GM04504 (cell line): ENCODE results near the gene ENPP7.

Source experiments
- DNase-seq: peaks from one replicate; pipeline ENCODE4 v3.0.0-alpha.2; 2012; ENCODE audit warnings: low read depth

The ENPP7 gene

DNA sequence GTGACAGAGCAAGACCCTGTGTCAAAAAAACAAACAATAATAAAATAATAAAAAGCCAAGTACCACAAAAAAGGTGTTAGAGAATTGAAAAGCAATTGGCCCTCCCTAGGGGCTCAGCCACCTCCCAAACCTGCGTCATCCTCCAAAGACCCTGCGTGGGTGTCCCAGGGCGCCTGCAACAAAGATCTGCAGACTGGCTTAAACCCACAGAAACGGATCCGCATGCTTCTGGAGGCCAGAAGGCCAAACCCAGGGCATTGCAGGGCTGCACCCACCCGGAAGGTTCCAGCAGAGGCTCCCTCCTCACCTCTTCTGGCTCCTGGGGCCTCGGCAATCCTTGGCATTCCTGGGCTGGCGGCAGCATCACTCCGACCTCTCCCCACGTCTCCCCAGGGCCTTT is 1.5 kb downstream of the ENPP7 start:
- DNase-seq = no peak

DNA sequence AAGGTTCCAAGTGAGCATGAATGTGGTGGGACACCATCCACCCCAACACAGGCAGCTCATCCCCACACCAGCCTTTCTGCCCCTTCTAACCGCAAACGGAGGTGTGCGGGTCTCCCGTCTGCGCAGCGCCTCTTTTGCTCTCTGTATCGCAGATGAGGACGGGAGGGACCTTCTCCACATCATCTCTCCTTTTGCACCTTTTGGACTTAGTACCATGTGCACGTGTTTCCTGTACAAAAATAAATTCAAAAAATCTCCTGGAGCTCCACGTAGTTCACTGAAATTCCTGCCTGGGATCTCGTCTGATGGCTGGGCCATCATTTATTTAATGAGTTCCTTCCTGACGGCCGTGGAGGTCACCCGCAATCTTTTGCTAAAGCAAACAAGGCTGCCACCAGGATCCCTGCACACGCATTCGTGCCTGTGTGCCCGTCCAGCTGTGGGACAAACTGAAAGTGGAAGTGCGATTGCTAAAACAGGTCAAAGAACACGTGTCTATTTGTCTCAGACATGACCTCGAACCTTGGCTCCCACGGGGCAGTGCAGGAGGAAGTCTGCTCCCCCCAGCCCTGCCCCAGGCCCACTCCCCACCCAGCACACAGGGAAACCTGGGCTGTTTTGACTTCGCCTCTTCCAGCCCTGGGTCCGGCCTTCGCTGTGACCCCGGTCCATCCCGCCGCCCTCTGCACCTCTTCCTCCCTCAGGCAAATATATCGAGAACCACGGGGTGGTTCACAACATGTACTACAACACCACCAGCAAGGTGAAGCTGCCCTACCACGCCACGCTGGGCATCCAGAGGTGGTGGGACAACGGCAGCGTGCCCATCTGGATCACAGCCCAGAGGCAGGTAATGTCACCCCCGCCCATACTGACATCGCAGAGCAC is 2.3 kb downstream of the ENPP7 start:
- no peak for DNase-seq

DNA sequence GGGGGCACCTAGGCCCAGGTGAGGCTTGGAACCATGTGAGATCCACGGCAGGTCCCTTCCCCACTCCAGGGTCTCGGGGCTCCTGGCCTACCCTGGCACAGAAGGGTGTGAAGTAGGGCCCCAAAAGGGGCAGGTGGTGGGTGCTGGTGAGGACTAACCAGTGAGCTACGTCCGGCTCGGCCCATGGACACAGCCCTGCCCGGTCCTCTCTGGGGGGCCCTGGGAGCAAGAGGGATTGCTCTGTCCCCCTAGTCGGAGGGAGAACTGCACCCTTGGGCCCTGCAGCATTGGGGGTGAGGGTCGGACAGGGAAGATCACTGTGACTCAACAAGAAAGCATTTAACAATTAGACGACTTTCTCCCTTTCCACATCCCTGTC is 2.9 kb downstream of the ENPP7 start:
- DNase-seq = no peak

DNA sequence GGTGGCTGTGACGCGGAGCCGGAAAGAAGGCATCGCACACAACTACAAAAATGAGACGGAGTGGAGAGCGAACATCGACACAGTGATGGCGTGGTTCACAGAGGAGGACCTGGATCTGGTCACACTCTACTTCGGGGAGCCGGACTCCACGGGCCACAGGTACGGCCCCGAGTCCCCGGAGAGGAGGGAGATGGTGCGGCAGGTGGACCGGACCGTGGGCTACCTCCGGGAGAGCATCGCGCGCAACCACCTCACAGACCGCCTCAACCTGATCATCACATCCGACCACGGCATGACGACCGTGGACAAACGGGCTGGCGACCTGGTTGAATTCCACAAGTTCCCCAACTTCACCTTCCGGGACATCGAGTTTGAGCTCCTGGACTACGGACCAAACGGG is 4.4 kb downstream of the ENPP7 start:
- no peak for DNase-seq

DNA sequence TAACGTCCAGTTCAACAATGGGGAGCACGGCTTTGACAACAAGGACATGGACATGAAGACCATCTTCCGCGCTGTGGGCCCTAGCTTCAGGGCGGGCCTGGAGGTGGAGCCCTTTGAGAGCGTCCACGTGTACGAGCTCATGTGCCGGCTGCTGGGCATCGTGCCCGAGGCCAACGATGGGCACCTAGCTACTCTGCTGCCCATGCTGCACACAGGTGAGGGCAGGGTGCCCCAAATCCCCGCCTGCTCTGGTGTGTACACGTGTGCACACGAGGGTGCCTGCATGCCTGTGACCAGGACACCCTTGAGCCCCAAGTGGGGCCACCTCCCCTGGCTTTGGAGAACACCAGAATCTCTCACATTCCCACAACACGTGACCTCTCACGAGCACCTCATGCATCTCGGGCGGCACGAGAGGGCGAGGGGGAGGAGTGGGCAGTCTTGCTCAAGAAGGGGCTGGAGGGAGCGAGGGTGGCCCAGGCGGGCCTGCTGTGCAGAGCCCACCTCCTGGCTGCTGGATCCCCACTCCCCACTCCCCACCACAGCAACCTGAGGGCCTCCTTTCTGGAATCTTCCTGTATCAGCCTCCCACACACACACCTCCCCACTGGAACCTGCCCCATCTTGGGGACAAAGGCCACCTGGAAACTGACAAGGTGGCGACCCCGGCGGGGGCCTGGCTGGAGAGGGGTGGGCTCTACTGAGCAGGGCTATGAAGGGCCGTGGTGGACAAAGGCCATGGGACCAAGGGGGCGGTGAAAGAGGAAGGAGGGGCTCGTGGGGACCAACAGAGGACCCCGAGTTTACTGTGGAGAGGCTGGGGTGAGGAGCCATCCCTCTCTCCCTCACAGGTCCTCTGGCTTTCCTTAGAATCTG is 6.5 kb downstream of the ENPP7 start:
- no peak for DNase-seq

DNA sequence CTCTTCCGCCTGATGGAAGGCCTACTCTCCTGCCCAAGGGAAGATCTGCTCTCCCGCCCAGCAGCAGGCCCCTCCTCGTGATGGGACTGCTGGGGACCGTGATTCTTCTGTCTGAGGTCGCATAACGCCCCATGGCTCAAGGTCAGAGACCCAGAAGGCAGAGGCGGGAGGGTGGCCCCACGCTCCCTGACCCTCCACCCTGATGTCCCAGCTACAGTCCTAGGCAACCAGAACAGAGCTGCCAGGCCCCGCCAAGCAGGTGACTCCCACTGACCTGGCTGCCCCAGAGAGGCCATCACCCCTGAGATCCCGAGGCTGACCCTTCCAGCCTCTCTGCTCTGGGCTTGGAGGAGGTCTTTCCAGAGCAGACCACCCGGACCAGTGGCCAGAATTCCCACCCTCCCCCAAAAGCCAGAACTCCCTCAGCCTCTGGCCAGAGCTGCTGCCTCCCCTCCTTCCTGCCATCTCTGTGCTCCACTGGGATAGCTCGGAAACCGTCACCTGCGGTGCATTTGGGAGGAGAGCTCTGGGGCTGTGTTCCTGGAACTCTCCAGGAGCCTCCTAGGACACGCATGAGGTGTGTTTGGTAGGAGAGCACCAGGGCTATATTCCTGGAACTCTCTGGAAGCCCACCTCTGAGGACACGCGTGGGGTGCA is 7.3 kb downstream of the ENPP7 start:
- DNase-seq = no peak

DNA sequence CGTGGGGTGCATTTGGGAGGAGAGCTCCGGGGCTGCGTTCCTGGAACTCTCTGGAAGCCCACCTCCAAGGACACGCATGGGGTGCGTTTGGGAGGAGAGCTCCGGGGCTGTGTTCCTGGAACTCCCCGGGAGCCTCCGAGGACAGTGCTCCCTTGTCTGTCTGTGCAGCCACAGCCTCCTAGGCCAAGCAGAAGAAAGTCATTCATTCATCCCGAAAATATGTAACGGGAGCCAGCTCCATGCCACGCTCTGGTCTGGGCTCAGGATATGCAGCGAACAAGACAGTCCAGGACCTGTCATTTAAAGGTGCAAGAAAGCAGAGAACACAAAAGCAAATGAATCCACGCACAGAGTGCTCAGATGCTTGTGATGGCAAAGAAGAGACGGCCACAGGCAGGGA is 7.9 kb downstream of the ENPP7 start:
- no peak for DNase-seq

DNA sequence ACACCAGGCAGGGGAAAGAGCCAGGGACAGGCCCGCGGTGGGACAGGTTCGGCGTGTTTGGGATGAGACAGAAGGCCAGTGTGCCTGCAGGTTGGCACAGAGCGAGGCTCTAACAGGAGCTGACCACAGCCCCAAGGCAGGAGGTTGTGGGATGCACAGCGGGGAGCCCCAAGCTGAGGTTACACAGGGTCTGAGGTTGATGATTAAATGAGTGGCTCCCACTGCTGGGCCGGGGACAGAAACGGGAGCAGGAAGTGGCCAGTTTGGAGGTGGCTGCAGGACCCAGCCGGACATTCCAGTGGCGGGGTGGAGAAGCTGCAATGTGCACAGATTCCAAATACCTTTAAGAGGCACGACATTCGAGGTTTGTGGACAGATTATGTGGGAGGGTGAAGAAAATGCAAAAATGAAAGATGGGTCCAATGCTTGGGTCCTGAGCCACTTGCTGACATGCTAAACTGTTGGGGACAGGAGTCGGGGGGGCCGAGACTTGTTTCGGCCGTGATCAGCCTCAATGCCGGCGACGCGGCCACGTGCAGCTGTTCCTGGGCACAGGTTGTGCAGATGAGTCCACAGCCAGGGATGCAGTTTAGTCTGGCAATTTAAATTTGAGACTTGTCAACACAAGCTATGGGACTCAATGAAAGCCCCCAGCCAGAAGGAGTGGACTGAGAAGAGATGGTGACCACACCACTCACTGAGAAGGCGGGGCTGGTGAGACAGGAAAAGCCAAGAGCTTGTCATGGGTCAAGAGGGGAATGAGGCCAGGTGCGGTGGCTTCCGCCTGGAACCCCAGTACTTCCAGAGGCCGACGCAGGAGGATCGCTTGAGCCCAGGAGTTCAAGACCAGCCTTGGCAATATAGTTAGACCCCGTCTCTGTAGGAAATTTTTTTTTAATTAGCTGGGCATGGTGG is 8.7 kb downstream of the ENPP7 start:
- DNase-seq = no peak

DNA sequence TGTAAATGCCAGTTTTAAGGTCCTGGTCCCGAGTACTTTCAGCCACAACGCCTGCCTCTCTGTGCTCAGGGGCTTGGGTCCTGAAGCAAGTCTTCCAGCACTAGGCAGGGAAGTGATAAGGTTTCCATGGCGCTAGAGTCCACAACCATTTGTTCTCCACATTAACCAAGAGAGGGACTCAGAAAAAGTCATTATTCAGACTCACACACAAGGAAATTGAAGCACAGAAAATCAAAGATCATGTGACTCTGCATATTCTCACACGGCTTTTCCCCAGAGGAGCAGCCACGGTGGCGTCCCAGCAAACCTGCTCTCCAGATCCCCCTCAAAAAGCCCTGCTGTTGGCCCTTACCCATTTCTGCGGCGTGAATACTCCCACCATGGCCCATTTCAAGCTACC is 9.7 kb downstream of the ENPP7 start:
- no peak for DNase-seq

DNA sequence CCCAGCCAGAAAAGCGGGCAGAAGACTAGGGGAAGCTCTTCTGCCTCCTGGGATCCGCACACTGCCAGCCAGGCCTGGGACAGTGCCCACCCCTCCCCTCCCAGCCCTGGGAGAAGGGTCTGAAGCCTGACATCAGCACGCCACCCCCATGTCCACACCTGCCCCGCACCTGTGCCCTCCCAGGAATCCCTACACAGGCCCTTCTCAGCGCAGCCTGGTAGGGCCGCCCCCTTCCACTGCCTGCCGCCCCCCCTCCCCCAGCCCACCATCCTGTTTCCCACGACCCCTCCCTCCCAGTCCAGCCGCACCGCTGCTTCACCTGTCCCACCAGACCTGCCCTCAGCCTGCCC is 10.6 kb downstream of the ENPP7 start:
- DNase-seq = no peak

DNA sequence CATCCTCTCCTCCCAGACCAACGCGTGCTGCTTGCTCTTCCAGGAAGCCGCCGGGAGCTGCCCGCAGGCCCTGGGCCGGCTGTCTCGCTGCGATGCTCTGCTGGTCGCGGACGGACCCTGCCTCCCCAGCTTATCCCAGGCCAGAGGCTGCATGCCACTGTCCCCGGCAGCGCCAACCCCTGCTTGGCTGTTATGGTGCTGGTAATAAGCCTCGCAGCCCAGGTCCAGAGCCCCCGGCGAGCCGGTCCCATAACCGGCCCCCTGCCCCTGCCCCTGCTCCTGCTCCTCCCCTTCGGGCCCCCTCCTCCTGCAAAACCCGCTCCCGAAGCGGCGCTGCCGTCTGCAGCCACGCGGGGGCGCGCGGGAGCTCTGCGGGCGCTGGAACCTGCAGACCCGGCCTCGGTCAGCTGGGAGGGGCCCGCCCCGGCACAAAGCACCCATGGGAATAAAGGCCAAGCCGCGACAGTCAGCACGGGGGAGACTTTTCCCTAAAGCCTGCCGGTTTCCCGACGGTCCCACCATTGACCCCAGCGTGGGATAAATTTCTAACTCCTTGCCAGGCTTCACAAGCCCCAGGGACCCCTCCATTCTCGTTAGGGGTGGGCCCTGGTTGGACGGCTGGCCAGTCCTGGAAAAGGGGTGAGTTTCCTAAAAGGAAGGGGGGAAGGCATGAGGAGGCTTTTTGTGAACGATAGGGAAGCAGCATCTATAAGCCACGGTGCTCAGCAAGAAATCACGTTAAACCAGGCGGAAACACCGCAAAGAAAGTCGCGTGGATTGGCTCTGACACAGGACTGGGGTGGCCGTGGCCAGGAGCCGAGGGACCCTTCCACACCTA is 11.2 kb downstream of the ENPP7 start:
- no peak for DNase-seq

DNA sequence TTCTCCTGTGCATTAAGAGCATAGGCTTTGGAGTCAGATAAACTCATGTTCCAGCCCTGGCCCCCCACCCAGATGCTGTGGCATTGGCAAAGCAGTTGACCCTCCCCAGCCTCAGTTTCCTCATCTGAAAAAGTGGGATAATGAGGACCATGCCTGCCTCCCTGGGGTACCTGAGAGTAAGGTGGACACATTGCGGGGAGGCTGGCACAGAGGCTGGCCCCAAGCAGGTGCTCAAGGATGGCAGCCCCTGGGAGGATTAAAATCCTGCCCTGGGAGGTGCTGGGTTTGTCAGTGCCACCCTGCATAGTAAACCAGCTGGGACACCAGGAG is 11.8 kb downstream of the ENPP7 start:
- DNase-seq = no peak

DNA sequence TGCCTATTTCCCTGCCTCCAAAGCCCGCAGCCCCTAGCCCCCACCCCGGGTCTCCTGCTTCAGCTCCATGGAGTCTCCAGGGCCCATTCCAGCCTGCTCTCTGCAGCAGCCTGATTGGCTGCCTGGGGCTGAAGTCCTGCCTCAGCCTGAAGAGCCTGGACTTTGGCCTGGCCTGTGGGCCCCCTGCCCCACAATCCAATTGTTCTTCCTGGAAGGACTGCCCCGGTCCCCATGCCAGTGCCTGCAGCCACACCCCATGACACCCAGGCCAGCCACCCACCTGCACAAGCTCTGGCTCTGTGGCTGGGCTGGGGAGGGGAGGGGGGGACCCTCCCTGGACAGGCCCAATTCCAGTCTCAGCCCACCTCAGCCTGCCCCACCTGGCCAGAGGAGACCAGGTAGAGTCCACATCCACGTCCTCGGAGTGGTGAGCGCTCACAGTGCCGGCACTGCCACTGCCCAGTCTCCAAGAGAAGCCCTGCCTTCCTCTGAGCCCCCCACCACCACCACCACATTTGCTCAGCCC is 12.3 kb downstream of the ENPP7 start:
- no peak for DNase-seq

DNA sequence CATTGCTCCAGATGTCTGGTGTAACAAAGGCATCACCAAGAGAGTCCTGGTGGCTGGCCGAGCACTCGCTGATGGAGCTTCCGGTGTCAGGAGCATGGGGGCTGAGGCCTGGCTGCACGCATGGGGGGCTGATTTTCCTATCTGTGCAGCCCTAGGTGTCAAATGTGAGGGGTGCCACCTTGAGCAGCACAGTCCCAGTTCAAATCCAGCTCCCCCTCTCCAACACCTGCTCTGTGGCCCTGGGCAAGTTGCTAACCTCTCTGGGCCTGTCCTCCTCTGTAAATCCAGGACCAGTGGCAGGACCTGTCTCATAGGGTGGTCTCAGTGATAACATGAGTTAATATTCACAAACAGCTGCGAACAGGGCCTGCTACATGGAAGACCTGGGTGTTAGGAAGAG is 12.9 kb downstream of the ENPP7 start:
- no peak for DNase-seq

DNA sequence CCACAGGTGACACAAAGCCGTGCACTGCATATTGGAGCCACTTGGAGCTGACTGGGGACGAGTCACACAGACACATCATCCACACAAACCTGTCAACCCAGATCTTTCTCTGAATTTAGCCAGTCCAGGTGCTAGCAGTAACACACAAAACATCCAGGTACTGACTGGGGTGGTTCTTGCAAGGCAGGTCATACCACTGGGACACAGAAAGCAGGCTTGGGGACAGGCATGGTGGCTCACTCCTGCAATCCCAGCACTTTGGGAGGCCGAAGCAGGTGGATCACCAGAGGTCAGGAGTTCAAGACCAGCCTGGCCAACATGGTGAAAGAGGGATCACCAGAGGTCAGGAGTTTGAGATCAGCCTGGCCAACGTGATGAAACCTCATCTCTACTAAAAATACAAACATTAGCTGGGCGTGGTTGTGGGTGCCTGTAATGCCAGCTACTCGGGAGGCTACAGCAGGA is 14.9 kb downstream of the ENPP7 start:
- DNase-seq = no peak

DNA sequence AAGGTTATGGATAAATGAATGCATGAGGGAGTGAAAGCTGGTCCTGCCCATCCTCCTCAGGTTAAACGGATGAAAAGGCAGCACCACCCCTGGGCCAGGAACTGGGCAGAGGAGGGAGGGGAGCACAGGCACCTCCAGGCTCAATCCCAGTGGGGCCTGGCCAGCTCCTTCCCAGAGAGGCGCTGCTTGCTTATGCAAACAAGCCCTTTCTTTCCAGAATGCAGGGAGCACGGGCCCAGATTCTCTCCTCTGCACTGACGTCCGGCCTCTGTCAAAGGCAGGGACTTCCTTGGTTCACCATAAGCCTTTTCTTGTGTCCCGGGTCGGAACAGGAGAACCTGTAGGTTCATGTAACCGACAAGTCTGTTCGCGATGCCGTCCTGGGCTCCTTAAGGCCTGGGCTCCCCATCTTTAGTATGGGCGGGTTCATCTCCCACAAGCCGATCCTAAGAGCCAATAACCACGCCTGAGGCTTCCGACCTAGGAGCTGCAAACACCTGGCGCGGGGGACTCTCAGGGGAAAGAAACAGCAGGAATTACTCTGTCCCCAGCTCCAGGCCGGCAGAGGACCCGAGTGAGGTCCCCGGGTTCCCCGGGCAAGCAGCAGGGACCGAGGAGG is 16.3 kb downstream of the ENPP7 start:
- DNase-seq = no peak

DNA sequence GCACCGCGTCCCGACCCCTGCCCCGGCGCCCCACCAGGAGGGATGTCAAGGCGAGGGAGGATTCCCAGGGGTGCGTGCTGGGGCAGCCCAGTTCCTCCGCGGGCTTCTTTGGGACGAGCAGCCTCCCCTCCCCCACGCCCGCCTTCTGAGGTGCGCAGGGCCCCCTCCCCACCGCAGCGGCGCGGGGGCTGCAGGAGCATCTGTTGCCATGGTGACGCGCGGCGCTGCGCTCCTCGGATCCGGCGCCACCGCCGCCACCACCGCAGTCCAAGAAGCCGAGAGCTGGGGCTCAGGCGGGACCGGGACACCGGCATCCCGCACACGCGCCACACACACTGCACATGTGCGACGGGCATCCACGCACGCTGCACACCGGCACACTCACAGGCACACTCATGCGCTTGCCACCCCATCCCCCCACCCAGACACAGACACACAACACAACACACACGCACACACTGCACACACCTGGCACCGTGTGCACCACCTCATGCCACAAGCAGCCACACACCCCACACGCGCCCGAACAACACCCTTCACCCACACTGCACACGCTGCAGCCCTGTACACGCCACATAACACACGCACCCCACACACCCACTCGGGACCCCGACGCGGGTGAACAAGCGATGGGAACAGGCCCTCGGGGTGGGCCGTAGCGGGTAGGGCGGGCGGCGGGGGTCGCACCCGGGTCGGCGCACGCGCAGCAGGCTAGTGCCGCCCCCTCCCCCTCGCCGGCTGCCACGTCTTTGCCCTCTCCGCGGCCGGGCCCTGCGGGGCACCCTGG is 17.0 kb downstream of the ENPP7 start:
- no peak for DNase-seq

DNA sequence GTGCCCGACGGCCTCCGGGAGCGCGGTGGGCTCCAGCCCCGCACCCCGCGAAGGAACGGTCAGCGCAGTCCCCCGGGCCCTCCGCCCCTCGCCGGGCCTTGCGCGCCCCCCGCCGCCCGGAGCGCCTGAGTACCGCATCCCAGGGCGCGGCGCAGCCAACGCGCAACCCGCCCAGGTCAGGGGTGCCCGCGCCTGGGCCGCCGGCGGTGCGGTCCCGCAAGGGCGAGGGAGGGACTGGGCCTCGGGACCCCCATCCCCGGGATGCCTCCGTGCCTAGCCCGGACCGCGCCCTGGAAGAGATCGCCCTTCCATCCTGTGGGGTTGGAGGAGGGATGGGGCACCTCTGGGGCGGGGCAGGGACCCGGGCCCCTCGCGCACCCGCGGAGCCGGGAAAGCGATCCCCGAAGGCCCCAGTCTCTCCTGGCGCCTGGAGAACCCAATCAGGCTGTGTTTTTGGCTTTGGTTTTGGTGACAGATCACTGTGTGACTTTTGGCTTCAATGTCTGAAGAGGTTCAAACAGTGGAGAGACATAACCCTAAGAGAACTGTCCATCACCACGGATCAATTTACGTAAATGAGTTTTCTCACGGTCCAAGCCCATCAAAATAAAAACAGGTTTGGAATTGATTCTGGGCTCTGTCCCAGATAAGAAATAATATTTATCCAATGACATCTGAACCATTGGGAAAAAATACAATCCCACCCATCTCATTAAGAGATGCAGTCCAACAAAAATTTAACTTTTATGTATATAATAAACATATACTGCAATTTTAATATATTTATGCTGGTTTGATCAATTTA is 17.8 kb downstream of the ENPP7 start:
- DNase-seq = no peak
